SU-DHL-6 (cell line): ENCODE measurements around the gene PTPN4.
"Not testable (repeated sequence)": the region's sequence is repeated elsewhere in the genome, so short reads cannot be mapped to it uniquely, and the experiment has no call there.

Experiments
- H2AFZ ChIP-seq: fragments of 200-600 bp; sonication (generic); 2 replicates; pipeline ENCODE4 v1.6.1; 2014; ENCODE audit warnings: low read depth, mild to moderate bottlenecking, moderate library complexity, mixed read lengths, antibody characterized with exemption, low read length; ENCODE audit not compliant: severe bottlenecking
- H3F3A ChIP-seq: fragments of 200-600 bp; shearing (Covaris generic); 2 replicates; pipeline ENCODE4 v1.6.0; 2016; ENCODE audit warnings: antibody characterized with exemption, mild to moderate bottlenecking; ENCODE audit not compliant: insufficient read depth
- H3K27ac ChIP-seq: fragments of 200-600 bp; sonication (generic); 2 replicates; pipeline ENCODE4 v1.5.1; 2016; ENCODE audit warnings: low read depth, mild to moderate bottlenecking, low read length, moderate library complexity, mixed read lengths
- H3K27me3 ChIP-seq: fragments of 200-600 bp; sonication (generic), shearing (Covaris generic); 2 replicates; pipeline ENCODE4 v1.6.0; 2014; ENCODE audit warnings: mild to moderate bottlenecking, low read length
- H3K36me3 ChIP-seq: fragments of 200-600 bp; sonication (generic); 2 replicates; pipeline ENCODE4 v1.6.1; 2014; ENCODE audit warnings: mild to moderate bottlenecking, low read length, mixed read lengths
- H3K4me2 ChIP-seq: fragments of 300-600, 200-600 bp; shearing (Covaris generic), sonication (generic); 2 replicates; pipeline ENCODE4 v1.6.0; 2014; ENCODE audit warnings: low read length, low read depth, mild to moderate bottlenecking; ENCODE audit not compliant: poor library complexity, severe bottlenecking
- H3K4me3 ChIP-seq: fragments of 200-600 bp; sonication (generic); 2 replicates; pipeline ENCODE4 v1.5.1; 2014; ENCODE audit warnings: antibody characterized with exemption, low read length, mild to moderate bottlenecking, mixed read lengths; ENCODE audit not compliant: insufficient read depth, poor library complexity, severe bottlenecking
- H3K79me2 ChIP-seq: fragments of 200-600 bp; sonication (generic); 2 replicates; pipeline ENCODE4 v1.6.1; 2014; ENCODE audit warnings: mild to moderate bottlenecking, low read length, moderate library complexity; ENCODE audit not compliant: insufficient read depth
- H3K9ac ChIP-seq: fragments of 200-600 bp; sonication (generic); 2 replicates; pipeline ENCODE4 v1.7.0; 2014; ENCODE audit warnings: mild to moderate bottlenecking, low read length
- H3K9me2 ChIP-seq: fragments of 200-600 bp; sonication (generic); replicated peaks from 2 replicates; pipeline ENCODE4 v1.6.1; 2014; ENCODE audit warnings: low read length; ENCODE audit not compliant: insufficient read depth
- H3K9me3 ChIP-seq: fragments of 200-600 bp; sonication (generic); 2 replicates; pipeline ENCODE4 v1.6.1; 2014; ENCODE audit warnings: low read length, mixed read lengths; ENCODE audit not compliant: insufficient read depth
- H4K20me1 ChIP-seq: fragments of 200-600 bp; sonication (generic); 2 replicates; pipeline ENCODE4 v1.6.1; 2014; ENCODE audit warnings: low read depth, mild to moderate bottlenecking, antibody characterized with exemption, low read length, moderate library complexity, mixed read lengths
- CTCF ChIP-seq: fragments of 200-600 bp; sonication (generic); IDR thresholded peaks from one replicate; pipeline ENCODE4 v1.5.1; 2017; ENCODE audit warnings: antibody characterized with exemption, mild to moderate bottlenecking, low read length, moderate library complexity; ENCODE audit not compliant: insufficient read depth, poor library complexity, severe bottlenecking
- EZH2phosphoT487 ChIP-seq: fragments of 200-600 bp; sonication (generic), shearing (Covaris generic); conservative IDR thresholded peaks from 2 replicates; pipeline ENCODE4 v1.6.1; 2018; ENCODE audit warnings: mild to moderate bottlenecking, antibody characterized with exemption, low read length, moderate library complexity, mixed read lengths

PTPN4 gene

GRCh38 chr2:119801040-119801439, 41.3 kb downstream of the PTPN4 start:
- Histone ChIP-seq H3K9ac (no peak overlapping the region), H3K4me3 (no peak overlapping the region)

DNA sequence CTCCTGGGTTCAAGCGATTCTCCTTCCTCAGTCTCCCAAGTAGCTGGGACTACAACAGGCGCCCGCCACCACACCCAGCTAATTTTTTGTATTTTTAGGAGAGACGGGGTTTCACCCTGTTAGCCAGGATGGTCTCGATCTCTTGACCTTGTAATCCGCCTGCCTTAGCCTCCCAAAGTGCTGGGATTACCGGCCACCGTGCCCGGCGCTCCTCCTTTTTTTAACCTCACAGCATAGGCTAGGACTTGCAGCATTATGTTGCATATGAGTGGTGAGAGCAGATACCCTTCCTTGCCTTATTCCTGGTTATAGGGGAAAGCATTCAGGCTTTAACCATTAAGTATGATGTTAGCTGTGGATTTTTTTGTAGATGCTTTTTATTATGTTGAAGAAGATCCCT, 42.3 kb downstream of the PTPN4 start:
- not testable (repeated sequence) for H3K4me2 ChIP-seq, H3K4me3 ChIP-seq, H3K27me3 ChIP-seq, H2AFZ ChIP-seq, H3K9ac ChIP-seq, H3K9me3 ChIP-seq, H3K9me2 ChIP-seq, H3K27ac ChIP-seq, H3K36me3 ChIP-seq, H3K79me2 ChIP-seq, H3F3A ChIP-seq
- peaks cover 12% of the 10 kb centered on the region; the same call in 1 of the 2 replicates for H4K20me1 ChIP-seq

More at GRCh38 chr2:119801040-119801439, 41.3 kb downstream of the PTPN4 start:
- Histone ChIP-seq H3K4me2 (no peak overlapping the region), H3K27me3 (no peaks in the 10 kb centered on the region), H3F3A (no peaks in the 10 kb centered on the region), H3K36me3 (no peaks in the 10 kb centered on the region), H3K27ac (no peak overlapping the region), H3K9me3 (no peaks in the 10 kb centered on the region), H3K9me2 (no peaks in the 10 kb centered on the region), H4K20me1 (peaks cover 14% of the 10 kb centered on the region; the same call in 1 of the 2 replicates), H2AFZ (no peak overlapping the region), H3K79me2 (no peaks in the 10 kb centered on the region; the same call in 1 of the 2 replicates)
- TF ChIP-seq EZH2phosphoT487 (no peak), CTCF (no peak)

GRCh38 chr2:119803101-119803500, 43.4 kb downstream of the PTPN4 start:
- Histone ChIP-seq H3K9ac (no peak overlapping the region), H3K36me3 (no peaks in the 10 kb centered on the region), H3K27me3 (no peaks in the 10 kb centered on the region), H3K9me2 (no peaks in the 10 kb centered on the region), H3K4me3 (no peak overlapping the region), H3F3A (no peaks in the 10 kb centered on the region), H4K20me1 (0 out of 2 replicates have a peak, but pooled peaks cover 6% of the 10 kb centered on the region), H3K9me3 (no peaks in the 10 kb centered on the region), H3K4me2 (no peak overlapping the region), H2AFZ (no peak overlapping the region), H3K27ac (no peak overlapping the region), H3K79me2 (no peaks in the 10 kb centered on the region; the same call in 1 of the 2 replicates)
- TF ChIP-seq CTCF, result no peak

- not testable (repeated sequence) for H3K27ac ChIP-seq, H3K9ac ChIP-seq, H3K9me3 ChIP-seq, H3K27me3 ChIP-seq, H2AFZ ChIP-seq, H3K9me2 ChIP-seq, H3K4me2 ChIP-seq, H3K4me3 ChIP-seq, H3F3A ChIP-seq, H3K79me2 ChIP-seq, H3K36me3 ChIP-seq, H4K20me1 ChIP-seq
Observed at GRCh38 chr2:119804409-119804808, 44.7 kb downstream of the PTPN4 start.
